HEK293 (cell line): ENCODE results near the gene CFAP299.

Experiments used
- AEBP2 ChIP-seq: fragments of 450-650 bp; formaldehyde crosslinking; IDR thresholded peaks from 2 replicates; pipeline ENCODE4 v1.5.1; 2016; ENCODE audit warnings: missing biosample characterization, missing genetic modification characterization, borderline replicate concordance
- FEZF1 ChIP-seq: fragments of 450-650 bp; formaldehyde crosslinking; IDR thresholded peaks from 2 replicates; pipeline ENCODE4 v1.5.1; 2016; ENCODE audit warnings: missing biosample characterization, missing genetic modification characterization
- GLI4 ChIP-seq: fragments of 450-650 bp; formaldehyde crosslinking; IDR thresholded peaks from 2 replicates; pipeline ENCODE4 v1.5.1; 2016; ENCODE audit warnings: missing biosample characterization, missing genetic modification characterization
- HIC1 ChIP-seq: fragments of 450-650 bp; formaldehyde crosslinking; IDR thresholded peaks from 2 replicates; pipeline ENCODE4 v1.5.1; 2016; ENCODE audit warnings: missing biosample characterization, missing genetic modification characterization
- KLF9 ChIP-seq: fragments of 450-650 bp; formaldehyde crosslinking; IDR thresholded peaks from 2 replicates; pipeline ENCODE4 v1.5.1; 2016; ENCODE audit warnings: missing biosample characterization, missing genetic modification characterization, low read depth
- PRDM1 ChIP-seq: fragments of 450-650 bp; formaldehyde crosslinking; IDR thresholded peaks from 2 replicates; pipeline ENCODE4; 2016; ENCODE audit warnings: missing biosample characterization, missing genetic modification characterization
- RBAK ChIP-seq: fragments of 450-650 bp; formaldehyde crosslinking; IDR thresholded peaks from 2 replicates; pipeline ENCODE4 v1.5.1; 2016; ENCODE audit warnings: missing biosample characterization, missing genetic modification characterization
- SETDB1 ChIP-seq: IDR thresholded peaks from one replicate; pipeline ENCODE4 v1.6.1; 2017; ENCODE audit warnings: mild to moderate bottlenecking, low read length, moderate library complexity, mixed read lengths; ENCODE audit not compliant: insufficient read length
- SP2 ChIP-seq: fragments of 450-650 bp; formaldehyde crosslinking; IDR thresholded peaks from 2 replicates; pipeline ENCODE4 v1.5.1; 2016; ENCODE audit warnings: missing biosample characterization, missing genetic modification characterization
- TSHZ1 ChIP-seq: fragments of 450-650 bp; formaldehyde crosslinking; IDR thresholded peaks from 2 replicates; pipeline ENCODE4 v1.5.1; 2016; ENCODE audit warnings: missing biosample characterization, missing genetic modification characterization, borderline replicate concordance
- ZBTB7A ChIP-seq: fragments of 450-650 bp; formaldehyde crosslinking; IDR thresholded peaks from 2 replicates; pipeline ENCODE4 v1.5.1; 2016; ENCODE audit warnings: low read depth, missing biosample characterization, missing genetic modification characterization
- ZBTB8A ChIP-seq: fragments of 450-650 bp; formaldehyde crosslinking; IDR thresholded peaks from 2 replicates; pipeline ENCODE4 v1.5.1; 2016; ENCODE audit warnings: missing biosample characterization, missing genetic modification characterization
- ZIC2 ChIP-seq: fragments of 450-650 bp; formaldehyde crosslinking; IDR thresholded peaks from 2 replicates; pipeline ENCODE4 v1.5.1; 2016; ENCODE audit warnings: missing biosample characterization, missing genetic modification characterization
- ZNF112 ChIP-seq: fragments of 450-650 bp; formaldehyde crosslinking; IDR thresholded peaks from 2 replicates; pipeline ENCODE4 v1.5.0; 2017; ENCODE audit warnings: missing biosample characterization, missing genetic modification characterization
- ZNF16 ChIP-seq: fragments of 450-650 bp; formaldehyde crosslinking; IDR thresholded peaks from 2 replicates; pipeline ENCODE4 v1.5.1; 2016; ENCODE audit warnings: low read depth, missing biosample characterization, missing genetic modification characterization
- ZNF26 ChIP-seq: fragments of 450-650 bp; formaldehyde crosslinking; IDR thresholded peaks from 2 replicates; pipeline ENCODE4 v1.5.1; 2016; ENCODE audit warnings: missing biosample characterization, missing genetic modification characterization
- ZNF280D ChIP-seq: fragments of 450-650 bp; formaldehyde crosslinking; IDR thresholded peaks from 2 replicates; pipeline ENCODE4 v1.5.1; 2016; ENCODE audit warnings: missing biosample characterization, missing genetic modification characterization
- ZNF354C ChIP-seq: fragments of 450-650 bp; formaldehyde crosslinking; IDR thresholded peaks from 2 replicates; pipeline ENCODE4 v1.5.1; 2016; ENCODE audit warnings: missing biosample characterization, missing genetic modification characterization, low read depth, borderline replicate concordance
- ZNF391 ChIP-seq: fragments of 450-650 bp; formaldehyde crosslinking; IDR thresholded peaks from 2 replicates; pipeline ENCODE4 v1.5.1; 2016; ENCODE audit warnings: low read depth, missing biosample characterization, missing genetic modification characterization, borderline replicate concordance
- ZNF433 ChIP-seq: fragments of 450-650 bp; formaldehyde crosslinking; IDR thresholded peaks from 2 replicates; pipeline ENCODE4 v1.5.1; 2016; ENCODE audit warnings: missing biosample characterization, missing genetic modification characterization, low read depth
- ZNF529 ChIP-seq: fragments of 450-650 bp; formaldehyde crosslinking; IDR thresholded peaks from 2 replicates; pipeline ENCODE4 v1.5.1; 2017; ENCODE audit warnings: missing genetic modification characterization, missing biosample characterization; ENCODE audit not compliant: insufficient replicate concordance
- ZNF530 ChIP-seq: fragments of 450-650 bp; formaldehyde crosslinking; IDR thresholded peaks from 2 replicates; pipeline ENCODE4 v1.5.1; 2016; ENCODE audit warnings: low read depth, missing biosample characterization, missing genetic modification characterization
- ZNF645 ChIP-seq: fragments of 450-650 bp; formaldehyde crosslinking; IDR thresholded peaks from 2 replicates; pipeline ENCODE4; 2016; ENCODE audit warnings: missing biosample characterization, missing genetic modification characterization
- ZNF776 ChIP-seq: fragments of 450-650 bp; formaldehyde crosslinking; IDR thresholded peaks from 2 replicates; pipeline ENCODE4 v1.5.0; 2017; ENCODE audit warnings: missing biosample characterization, missing genetic modification characterization, borderline replicate concordance
- ZNF785 ChIP-seq: fragments of 450-650 bp; formaldehyde crosslinking; IDR thresholded peaks from 2 replicates; pipeline ENCODE4 v1.5.1; 2016; ENCODE audit warnings: missing biosample characterization, missing genetic modification characterization
- ZXDB ChIP-seq: fragments of 450-650 bp; formaldehyde crosslinking; IDR thresholded peaks from 2 replicates; pipeline ENCODE4 v1.5.1; 2016; ENCODE audit warnings: missing biosample characterization, missing genetic modification characterization

The CFAP299 gene

GRCh38 chr4:80610845-80611677 lies 275.5 kb downstream of the CFAP299 start (continued):
- TF ChIP-seq ZNF280D (tag by site-specific recombination) (no peak), ZNF785 (tag by site-specific recombination) (no peak), RBAK (tag by site-specific recombination) (no peak), AEBP2 (tag by site-specific recombination) (no peak), ZNF354C (tag by site-specific recombination) (no peak), ZNF26 (tag by site-specific recombination) (no peak), SP2 (tag by site-specific recombination) (no peak), ZNF530 (no peak), ZNF776 (tag by site-specific recombination) (no peak), ZNF112 (tag by site-specific recombination) (no peak), FEZF1 (peak; percentile 93), PRDM1 (tag by site-specific recombination) (no peak), TSHZ1 (peak; percentile 75; the same call in 1 of the 2 replicates), GLI4 (tag by site-specific recombination) (no peak), ZNF645 (no peak), SETDB1 (no peak), HIC1 (peak; percentile 32; the same call in 1 of the 2 replicates), ZNF16 (tag by site-specific recombination) (no peak), ZBTB8A (tag by site-specific recombination) (peak; percentile 34; the same call in 1 of the 2 replicates), ZIC2 (no peak), ZBTB7A (no peak), ZNF529 (tag by site-specific recombination) (no peak), ZNF433 (tag by site-specific recombination) (no peak), KLF9 (tag by site-specific recombination) (no peak), ZNF391 (tag by site-specific recombination) (no peak), ZXDB (tag by site-specific recombination) (peak; percentile 56; the same call in 1 of the 2 replicates)
